NCI-H460 (cell line): ENCODE results near the gene ULK4. TPM values are rescaled to one million over a fixed set of nuclear protein-coding genes. Genes with fewer than 3 reads are reported as not detected.
"Not testable (repeated sequence)": the region's sequence is repeated elsewhere in the genome, so short reads cannot be mapped to it uniquely, and the experiment has no call there.

Experiments
- DNase-seq: peaks from one replicate; pipeline ENCODE4 v3.0.0-alpha.2; 2016; ENCODE audit warnings: low read depth; ENCODE audit errors: extremely low read depth
- total RNA-seq: library from RNA; depleted of rRNA; stranded (reverse); fragments of >200 nt; shearing (Covaris generic); gene quantifications from 2 replicates; pipeline ENCODE4 v1.2.3, GENCODE V29; 2014

Gene ULK4
- total RNA-seq, 1 experiment from 2014 or later: 5.6 TPM

DNA sequence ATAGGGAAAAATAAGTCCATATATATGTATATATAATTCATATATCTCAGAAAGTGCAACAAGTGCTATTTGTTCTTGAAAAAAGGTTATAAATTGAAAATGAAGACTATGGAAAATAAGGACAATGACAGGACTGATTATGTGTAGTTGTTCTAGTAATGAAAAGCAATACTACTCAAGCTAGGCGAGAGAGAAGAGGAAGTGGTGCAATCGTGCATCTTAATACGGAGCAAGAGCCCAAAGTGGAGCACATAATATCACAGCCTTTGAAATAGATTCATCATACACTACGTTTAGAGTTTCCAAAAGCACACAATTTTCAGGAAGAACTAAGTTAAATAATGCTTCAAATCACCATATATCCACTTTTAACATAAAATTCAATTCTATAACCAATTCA lies 87.9 kb downstream of the ULK4 start:
- DNase-seq: no peak

DNA sequence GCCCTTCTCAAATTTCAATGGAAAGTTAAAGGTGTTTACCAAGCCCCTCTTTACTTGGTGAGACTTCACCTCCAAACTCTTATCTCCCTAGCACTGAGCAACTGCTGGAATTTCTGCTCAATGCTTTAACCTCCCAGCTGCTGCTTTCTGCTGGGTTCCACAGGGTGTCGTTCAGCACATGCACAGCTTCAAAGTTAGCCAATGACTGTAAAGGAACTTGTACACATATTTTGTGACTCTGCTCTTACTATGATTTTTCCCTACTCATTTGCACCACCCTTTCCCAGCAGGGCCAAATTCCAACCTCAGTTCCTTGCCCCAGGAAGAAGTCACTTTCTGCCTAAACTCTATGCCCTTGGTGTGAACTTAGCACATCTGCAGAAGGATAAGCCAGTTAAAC lies 89.7 kb downstream of the ULK4 start:
- no peak for DNase-seq

DNA sequence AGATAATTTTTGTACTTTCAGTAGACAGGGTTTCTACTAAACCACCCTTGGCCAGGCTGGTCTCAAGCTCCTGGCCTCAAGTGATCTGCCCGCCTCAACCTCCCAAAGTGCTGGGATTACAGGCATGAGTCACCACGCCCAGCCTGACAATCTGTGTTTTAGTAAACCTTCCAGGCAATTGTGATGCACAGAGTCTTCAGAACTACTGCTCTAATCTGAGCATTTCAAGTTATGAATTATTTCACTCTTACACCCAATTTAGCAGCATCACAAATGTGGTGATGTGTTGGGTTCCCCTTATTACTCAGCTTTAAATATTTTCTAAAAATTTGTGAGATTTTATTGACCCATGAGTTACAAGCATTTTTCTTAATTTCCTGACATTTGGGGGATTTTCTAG lies 94.4 kb downstream of the ULK4 start:
- no peak for DNase-seq

DNA sequence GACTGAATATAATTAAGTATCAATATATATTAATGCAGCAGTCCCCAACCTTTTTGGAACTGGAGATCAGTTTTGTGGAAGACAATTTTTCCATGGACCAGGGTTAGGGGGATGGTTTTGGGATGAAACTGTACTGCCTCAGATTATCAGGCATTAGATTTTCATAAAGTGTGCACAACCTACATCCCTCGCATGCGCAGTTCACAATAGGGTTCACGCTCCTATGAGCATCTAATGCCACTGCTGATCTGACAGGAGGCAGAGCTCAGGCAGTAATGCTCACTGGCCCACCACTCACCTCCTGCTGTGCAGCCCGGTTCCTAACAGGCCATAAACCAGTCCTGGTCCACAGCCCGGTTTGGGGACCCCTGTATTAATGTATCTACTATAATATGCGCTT lies 95.6 kb downstream of the ULK4 start:
- no peak for DNase-seq

DNA sequence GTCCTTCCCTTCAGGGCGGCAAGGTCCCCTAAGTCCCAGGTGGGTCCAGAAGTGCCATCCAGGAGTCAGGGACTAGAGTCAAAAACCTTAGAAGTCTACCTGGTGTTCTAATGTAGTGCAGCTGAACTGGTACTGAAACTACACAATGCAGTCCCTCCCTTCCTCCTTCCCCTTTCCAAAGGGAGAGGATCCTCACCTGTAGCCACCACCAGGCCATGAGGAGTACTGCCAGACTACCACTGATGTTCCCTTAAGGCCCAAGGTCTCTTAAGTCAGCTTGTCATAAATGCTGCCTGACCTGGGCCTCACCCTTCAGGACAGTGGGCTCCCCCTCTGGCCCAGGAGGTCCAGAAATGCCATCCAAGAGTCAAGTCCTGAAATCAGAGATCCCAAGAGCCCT lies 98.9 kb downstream of the ULK4 start:
- no peak for DNase-seq

DNA sequence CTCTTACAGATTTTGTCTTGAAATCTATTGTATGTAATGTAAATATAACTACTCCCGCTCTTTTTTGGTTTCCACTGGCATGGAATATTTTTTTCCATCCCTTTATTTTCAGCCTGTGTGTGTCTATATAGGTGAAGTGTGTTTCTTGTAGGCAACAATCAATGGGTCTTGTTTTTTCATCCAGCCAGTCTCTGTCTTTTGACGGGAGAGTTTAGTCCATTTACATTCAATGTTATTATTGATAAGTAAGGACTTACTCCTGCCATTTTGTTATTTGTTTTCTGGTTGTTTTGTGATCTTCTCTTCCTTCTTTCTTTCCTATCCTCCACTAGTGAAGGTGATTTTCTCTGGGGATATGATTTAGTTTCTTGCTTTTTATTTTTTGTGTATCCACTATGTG lies 101.4 kb downstream of the ULK4 start:
- not testable (repeated sequence) for DNase-seq

DNA sequence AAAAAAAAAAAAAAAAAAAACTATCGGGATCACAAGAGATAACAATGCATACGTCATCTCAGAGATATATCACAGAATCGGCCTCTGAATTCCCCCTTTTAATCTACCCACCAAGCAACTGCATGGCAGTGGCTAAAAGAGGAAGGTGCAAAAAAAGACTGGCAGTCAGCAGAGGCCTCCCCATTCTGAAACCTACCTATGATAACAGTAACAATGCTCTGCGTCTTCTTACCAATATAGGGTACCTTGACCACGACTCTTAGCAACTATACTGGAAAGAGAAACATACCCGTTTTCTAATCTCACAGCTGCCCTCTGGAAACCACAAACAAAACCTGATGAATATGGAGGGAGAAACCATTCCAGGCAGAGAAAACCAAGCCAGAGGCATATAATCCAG lies 106.9 kb downstream of the ULK4 start:
- no peak for DNase-seq

DNA sequence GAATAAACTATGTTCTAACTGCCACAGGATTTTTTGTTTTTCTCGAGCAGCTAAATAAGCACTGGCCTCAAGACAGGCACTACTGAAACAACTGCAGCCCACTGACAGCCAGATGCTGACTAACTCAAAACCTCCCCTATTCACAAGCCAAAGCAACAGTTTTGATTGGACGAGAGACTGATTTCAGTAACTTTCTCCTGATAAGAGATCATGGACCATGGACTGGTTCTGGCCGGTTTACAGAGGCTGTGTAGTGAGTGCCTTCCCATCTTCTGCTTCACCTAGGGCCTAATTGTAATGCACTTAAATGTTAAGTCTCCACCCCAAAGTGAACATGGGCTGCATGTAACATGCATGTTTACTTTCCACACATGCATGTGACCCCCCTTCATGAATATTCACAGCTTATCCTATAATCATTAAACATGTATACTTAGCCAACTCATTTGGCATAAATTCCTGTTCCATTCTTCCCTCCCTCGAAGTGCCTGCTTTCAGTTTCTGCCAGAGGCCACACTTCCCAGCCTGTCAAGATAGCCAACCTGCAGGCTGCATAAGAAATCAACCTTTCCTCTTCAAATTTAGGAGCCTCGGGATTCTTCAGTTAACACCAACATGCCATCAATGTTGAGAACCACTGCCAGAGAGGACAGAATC lies 108.2 kb downstream of the ULK4 start:
- DNase-seq: no peak

DNA sequence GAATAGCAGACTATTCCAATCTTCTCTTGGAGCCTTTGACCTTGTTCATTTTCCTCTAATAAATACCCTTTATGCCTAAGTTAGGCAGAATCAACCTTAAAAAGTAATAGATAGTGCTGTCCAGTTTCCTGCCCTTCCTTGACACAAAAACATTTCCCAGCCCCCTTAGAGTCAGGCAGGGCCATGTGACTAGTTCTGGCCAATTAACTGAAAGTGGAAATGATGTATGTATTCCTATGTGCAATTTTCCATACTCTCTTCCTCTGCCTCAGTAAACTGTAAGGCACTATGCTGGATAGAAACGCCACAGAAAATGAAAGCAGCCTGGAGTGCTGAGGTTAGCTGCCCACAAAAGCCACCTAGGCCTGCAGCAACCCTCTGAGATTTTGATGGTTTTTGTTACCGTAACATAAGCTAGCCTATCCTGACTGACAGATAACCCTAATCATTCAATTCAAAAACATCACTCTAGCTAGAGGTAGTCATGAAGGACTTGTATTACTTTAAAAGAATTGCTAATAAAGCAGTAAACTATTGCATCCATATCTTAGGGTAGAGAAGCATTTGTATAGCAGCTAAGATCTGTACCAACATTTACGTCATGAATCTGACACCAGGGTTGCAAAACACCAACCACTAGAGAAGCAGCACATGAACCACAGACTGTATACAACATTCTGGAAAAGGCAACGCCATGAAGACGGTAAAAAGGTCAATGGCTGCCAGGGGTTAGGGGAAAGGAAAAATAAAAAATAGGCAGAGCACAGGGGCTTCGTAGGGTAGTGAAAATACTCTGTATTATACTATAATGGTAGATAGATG lies 112.9 kb downstream of the ULK4 start:
- DNase-seq: no peak

DNA sequence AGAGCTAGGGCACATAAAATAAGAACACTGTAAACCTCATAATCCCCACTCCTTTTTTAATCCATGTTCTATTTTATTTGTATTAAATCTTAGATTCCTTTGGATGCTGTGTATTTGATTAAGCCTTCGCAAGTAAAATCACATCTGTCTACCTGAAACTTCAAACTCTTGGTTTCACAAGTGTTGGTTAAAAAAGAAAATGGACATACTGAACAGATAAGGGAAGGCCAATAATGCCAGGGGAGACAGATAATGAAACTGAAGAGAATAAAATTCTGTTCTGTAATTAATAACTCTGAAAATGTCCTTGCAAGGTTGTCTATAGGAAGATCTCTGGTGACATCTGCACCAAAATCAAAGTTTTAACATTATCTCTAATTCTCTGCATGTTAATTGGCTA lies 114.2 kb downstream of the ULK4 start:
- no peak for DNase-seq

DNA sequence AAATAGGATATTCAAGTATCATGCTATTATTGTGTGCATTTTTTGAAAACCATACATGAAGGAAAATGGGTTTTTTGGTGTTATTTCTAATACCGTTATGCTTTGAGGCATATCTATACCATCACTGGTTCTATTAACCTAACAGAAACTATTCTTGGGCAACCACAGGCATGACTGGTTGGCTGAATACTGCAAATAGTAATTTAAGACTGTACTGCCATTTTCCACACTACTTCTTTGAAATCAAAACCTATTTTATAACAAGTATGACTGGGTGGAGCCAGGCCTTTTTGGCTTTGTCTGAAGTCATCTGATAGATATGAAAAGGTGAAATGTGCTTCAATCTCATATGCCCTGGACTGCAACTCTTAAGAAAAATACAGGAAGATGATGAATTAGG lies 115.1 kb downstream of the ULK4 start:
- DNase-seq: no peak

DNA sequence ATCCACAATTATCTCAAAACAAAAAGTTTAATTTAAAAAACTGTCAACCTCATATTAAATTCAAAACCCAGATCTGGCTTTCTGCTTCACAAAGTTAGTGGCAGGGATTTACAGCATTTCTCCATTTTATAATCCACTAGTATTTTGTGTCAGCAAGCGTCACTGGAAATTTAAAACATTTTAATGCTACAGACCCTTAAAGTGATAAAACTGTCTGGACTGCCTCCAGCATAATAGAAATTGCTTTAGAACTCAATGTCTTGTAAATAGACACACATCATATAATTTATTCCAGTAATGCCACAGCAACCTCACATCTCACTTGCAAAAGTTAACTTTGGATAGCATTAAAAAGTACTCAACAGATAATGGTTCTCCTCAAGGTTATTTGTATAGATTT lies 116.1 kb downstream of the ULK4 start:
- DNase-seq: no peak

DNA sequence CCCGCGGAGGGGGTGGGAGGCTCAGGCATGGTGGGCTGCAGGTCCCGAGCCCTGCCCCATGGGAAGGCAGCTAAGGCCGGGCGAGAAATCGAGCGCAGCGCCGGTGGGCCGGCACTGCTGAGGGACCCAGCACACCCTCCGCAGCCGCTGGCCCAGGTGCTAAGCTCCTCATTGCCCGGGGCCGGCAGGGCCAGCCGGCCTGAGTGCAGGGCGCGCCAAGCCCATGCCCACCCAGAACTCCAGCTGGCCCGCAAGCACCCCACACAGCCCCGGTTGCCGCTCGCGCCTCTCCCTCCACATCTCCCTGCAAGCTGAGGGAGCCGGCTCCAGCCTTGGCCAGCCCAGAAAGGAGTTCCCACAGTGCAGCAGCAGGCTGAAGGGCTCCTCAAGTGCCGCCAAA lies 117.6 kb downstream of the ULK4 start:
- DNase-seq: not testable (repeated sequence)

DNA sequence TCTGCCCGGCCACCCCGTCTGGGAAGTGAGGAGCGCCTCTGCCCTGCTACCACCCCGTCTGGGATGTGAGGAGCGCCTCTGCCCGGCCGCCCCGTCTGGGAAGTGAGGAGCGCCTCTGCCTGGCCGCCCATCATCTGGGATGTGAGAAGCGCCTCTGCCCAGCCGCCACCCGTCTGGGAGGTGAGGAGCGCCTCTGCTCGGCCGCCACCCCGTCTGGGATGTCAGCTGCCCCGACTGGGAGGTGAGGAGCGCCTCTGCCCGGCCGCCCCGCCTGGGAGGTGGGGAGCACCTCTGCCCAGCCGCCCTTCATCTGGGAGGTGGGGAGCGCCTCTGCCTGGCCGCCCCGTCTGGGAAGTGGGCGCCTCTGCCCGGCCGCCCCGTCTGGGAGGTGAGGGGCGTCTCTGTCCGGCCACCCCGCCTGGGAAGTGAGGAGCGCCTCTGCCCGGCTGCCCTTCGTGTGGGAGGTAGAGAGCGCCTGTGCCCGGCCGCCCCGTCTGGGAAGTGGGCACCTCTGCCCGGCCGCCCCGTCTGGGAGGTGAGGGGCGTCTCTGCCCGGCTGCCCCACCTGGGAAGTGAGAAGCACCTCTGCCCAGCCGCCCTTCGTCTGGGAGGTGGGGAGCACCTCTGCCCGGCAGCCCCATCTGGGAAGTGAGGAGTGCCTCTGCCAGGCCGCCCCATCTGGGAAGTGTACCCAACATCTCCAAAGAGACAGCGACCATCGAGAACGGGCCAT lies 120.8 kb downstream of the ULK4 start:
- DNase-seq: not testable (repeated sequence)

DNA sequence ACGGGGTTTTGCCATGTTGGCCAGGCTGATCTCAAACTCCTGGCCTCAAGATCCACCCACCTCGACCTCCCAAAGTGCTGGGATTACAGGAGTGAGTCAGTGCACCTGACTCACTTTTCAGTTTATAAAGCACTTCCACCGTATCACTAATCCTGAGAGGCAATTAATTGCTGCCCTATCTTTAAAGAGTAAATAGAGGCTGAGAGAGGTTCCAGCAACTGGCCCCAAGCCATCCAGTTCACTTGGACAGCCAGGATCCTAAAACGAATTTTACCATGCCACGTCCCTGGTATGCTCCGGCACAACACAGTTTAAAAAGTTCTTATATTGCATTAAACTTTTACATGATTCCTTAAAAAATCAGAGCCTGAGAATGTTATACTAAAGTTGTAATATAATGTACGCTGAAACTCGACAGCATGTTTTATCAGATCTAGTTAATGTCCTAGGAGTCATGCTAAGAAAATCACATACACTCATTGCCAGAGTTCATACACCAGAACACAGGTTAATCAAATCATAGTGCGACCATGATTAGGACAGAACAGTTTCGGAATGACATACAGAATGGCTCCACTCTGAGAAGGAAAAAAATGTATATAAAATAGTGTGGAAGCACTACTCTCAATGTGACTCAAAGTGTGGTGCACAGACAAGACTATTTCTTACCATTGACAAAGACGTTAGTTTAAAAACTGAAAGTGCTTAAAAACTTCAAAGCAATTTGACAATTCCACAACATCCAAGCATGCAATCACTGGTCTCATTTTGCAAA lies 125.4 kb downstream of the ULK4 start:
- DNase-seq: no peak

DNA sequence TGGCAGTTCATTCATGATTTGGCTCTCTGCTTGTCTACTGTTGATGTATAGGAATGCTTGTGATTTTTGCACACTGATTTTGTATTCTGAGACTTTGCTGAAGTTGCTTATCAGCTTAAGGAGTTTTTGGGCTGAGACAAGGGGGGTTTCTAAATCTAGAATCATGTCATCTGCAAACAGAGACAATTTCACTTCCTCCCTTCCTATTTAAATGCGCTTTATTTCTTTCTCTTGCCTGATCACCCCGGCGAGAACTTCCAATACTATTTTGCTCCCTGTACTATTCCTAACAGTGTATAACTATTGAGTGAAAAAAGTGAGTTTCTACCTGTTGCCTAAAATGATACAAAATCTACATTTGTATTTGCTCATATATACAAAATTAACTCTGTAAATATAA lies 128.3 kb downstream of the ULK4 start:
- DNase-seq: no peak

DNA sequence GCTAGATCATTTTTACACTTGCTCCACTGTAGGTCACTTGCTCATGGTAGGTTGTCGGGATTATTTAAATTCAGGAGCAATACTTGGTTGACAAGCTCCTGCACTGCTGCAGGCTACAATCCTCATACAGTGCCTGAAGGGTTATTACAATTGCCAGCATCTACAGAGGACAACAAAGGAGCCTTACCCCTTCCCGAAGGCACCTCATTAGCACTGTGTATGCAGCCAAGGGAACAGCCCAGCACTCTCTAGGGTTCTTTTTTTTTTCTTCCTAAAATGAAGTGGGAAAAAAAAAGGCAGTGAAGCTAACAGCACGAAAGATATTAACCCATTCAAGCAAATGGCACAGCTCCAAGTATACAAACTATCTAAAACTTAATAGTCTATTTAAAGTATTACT lies 142.7 kb downstream of the ULK4 start:
- no peak for DNase-seq

DNA sequence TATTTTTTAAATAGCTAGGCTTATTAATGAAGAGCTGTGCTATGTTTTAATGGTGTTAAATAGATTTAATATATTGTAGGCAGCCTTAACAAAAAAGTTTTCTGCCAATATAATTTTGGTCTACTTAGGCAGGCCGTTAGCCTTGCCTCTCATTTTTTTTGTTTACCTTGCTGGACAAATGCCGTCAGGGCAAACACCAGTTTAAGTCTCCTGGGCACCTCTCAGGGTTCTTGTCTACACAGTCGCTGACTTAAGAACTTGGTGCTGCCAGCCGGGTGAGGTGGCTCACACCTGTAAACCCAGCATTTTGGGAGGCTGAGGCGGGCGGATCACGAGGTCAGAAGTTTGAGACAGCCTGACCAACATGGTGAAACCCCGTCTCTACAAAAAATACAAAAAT lies 153.3 kb downstream of the ULK4 start:
- no peak for DNase-seq

DNA sequence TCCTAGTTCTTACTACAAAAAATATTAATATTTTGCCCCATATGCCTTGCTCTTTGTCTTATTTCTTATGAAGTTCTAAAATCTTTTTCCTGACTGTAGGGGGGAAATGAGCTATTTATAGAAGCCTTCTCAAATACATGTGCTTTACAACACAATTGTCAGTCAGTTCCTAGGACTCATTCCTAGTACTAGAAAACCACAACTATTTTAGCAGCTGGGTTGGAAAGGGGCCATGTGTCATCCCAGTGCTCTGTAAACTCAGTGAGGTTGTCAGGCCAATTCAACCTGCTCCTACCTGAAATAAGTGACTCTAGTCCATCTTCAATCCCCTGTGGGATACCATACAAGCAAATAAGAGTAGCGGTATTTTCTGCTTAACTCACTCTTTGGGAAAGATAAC lies 153.8 kb downstream of the ULK4 start:
- DNase-seq: no peak

DNA sequence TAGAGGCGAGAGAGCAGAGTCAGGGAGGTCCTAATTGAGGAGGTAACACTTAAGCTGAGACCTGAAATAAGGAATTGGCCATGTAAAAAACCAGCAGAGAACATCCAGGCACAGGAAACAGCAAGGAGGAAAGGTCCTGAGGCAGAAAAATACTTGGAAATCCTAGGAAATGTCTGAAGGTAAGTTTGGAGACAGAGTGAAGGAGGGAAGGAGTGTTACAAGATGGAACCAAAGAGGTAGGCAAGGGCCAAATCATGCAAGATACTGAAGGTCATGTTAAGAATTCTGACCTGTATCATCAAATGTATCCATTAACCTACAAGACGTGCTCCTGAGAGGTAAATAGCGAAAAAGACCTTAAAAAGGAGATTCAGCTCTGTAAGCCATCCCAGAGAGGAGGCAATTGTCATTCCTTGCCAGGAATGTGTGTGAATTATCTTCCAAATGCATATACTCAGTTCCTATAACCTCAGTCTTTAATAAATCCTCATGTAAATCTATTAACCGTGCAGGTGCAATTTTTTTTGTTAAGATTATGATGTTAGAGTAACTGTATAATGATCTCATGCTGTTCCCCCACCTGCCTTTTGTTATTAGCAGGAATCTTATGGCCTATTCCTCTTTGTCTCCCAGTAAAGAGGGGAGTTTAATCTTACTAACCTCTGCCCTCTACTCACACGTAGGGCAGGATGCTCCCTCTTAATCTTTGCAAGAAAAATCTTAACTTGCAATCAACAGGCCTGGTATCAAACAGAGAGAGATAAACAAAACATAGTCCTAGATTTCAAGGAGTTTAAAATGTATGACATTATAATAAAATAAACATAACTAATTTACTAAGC lies 166.9 kb downstream of the ULK4 start:
- DNase-seq: no peak
